HG03457 (cell line): Measurements from ENCODE around the gene HNRNPAB.

Source experiments
- ATAC-seq: cut with Tn5 transposase; IDR thresholded peaks from one replicate; pipeline ENCODE4 v1.9.1; 2021; ENCODE audit warnings: moderate number of reproducible peaks; ENCODE audit not compliant: unreplicated experiment

Gene HNRNPAB

GRCh38 chr5:178211095-178212048 is 7.0 kb downstream of the HNRNPAB start:
- no peak for ATAC-seq

GRCh38 chr5:178212241-178213002 is 8.1 kb downstream of the HNRNPAB start:
- no peak for ATAC-seq

DNA sequence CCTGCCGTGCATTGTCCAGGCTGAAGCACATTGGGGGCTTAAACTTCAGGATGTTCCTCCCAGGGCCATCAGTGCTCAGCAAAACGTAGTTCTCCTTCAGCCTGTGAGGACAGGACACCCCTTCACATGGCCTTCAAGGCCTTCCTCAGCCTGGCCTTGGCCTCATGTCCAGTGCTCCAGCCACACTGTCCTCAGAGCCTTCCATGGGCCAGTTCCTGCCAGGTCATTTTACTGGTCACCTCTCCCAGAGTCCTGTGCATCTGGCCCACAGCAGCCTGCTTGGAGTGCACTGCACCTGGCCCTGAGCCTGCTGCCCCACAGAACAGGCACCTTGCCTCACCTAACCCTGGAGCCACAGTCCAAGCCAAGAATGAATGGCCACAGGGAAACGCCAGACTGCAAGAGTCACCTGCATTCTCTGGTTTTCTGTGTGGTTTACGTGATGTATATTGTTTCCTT is 8.7 kb downstream of the HNRNPAB start:
- no peak for ATAC-seq

GRCh38 chr5:178213748-178214151 is 9.4 kb downstream of the HNRNPAB start:
- no peak for ATAC-seq

GRCh38 chr5:178214160-178214803 is 9.9 kb downstream of the HNRNPAB start:
- ATAC-seq = no peak

DNA sequence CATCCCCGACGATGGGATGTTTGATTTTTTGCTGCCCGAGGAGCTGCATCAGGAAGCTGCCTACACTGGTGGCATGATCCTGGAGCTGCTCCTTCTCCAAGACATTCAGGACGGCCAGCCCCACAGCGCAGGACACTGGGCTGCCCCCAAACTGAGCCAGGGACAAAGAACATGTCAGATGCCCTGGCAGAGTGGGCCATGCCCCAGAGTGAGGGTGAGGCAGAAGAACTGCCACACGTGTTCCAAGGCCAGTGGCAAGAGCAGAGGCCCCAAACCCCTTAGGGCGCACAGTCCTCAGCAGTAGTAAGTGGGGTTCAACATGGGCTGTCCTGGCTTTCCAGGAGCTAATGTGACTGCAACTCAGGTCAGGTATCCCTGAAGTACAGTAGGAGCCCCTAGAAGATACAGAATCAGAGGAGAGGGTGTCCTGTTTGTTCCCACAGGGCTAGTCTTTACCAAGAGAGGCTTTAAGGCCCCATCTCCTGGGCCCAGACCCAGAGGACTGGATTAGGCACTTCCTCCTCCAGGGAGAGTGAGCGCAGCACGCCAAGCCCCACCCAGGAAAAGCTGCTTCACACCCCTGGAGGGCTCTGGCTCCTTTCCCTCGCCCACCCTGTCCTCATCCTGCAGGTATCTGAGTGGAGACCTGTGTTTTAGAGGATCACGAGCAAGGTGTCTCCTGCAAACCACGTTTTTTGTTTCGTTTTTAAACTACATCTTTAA is 11.1 kb downstream of the HNRNPAB start:
- no peak for ATAC-seq

DNA sequence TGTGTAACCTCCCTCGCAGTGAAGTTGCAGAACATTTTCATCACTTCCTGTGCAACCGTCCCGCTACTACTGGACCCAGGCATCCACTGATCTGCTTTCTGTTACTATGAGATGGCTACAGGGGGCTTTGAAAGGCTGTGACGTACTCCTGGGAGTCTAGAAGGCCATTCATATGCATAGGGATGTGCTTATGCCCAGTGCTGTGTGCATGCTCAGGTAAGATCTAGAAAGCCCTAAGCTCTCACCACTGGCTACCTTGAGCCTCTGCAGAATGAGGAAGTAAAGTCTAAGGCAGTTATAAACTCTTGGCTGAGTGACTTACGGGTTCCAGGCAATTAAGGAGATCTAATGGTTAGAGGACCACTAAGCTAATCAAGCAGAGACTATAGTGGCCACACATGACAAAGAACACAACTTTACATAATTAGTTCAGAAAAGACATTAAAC is 11.8 kb downstream of the HNRNPAB start:
- ATAC-seq = no peak

- ATAC-seq = no peak
Observed at GRCh38 chr5:178216779-178217178, 12.4 kb downstream of the HNRNPAB start.

DNA sequence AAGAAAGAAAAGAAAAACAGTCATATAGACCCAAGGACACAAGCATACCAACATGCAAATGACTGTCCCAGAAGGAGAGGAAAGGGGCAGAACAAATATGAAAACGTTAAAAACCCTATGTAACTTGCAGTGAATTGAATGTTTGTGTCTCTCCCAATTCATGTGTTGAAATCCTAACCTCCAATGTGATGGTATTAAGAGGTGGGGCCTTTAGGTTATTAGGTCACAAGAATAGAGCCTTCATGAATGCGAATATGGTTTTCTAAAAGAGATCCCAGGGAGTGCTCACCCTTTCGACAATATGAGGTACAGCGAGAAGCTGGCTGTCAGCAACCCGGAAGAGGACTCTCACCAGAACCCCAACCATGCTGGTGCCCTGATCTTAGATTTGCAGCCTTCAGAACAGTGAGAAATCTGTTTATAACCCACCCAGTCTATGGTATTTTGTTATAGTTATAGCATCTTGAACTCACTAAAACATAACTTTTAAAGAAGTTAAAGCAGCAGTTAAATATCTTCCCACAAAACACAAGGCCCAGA is 14.0 kb downstream of the HNRNPAB start:
- ATAC-seq = no peak

DNA sequence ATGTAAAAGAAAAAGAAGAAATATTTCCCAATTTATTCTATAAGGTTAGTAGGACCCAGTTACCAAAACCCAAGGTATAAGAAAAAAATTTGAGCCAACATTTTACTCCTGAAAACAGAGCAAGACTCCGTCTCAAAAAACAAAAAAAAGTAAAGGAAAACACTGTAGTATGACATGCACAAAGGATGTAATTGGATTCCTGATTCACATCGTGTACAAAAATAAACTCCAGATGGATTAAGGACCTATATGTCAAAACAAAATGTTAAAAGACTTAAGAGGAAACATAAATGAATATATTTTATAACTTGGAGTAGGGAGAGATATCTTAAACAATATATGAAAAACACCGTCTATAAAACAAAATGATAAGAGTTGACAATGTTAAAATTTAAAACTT is 14.5 kb downstream of the HNRNPAB start:
- no peak for ATAC-seq

DNA sequence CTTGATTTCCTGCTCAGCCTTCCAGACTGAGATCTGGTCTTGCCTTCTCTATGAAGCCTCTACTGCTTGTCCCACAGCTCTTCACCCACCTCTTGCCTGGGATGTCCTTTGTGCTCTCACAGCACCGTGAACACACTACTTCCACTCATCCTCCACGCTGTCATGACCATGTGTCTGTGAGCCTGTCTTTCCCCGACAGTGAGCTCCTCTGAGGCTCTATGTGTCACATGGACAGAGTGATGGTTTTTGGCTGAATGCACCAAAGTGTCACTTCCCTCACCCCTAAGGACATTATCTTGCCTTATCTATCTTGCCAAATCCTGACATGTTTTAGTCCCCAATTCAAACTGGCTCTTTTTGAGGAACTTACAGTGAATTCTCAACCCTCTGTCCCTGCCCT is 16.9 kb downstream of the HNRNPAB start:
- ATAC-seq = no peak

DNA sequence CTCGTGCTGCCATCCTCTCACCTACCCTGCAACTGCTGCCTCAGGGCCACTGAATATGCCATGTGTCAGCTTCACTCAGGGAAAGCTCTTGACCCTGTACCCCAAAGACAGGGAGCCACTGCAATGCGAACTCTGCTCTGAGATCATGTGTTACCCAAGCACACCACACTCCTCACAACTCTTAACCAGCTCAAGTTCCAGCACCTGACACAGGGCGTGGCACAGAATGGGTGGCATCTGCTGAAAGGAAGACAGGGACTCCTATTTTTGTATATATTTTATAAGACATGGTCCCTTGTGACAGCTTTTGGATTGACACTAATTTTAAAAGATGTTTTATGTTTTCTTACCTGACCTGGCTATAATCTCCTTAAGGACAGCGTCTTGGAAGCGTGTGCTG is 17.5 kb downstream of the HNRNPAB start:
- ATAC-seq = no peak

GRCh38 chr5:178222292-178222691 is 18.0 kb downstream of the HNRNPAB start:
- no peak for ATAC-seq

- ATAC-seq = no peak
Observed at GRCh38 chr5:178223196-178223773, 19.0 kb downstream of the HNRNPAB start.

GRCh38 chr5:178223828-178224335 is 19.5 kb downstream of the HNRNPAB start:
- ATAC-seq = no peak

DNA sequence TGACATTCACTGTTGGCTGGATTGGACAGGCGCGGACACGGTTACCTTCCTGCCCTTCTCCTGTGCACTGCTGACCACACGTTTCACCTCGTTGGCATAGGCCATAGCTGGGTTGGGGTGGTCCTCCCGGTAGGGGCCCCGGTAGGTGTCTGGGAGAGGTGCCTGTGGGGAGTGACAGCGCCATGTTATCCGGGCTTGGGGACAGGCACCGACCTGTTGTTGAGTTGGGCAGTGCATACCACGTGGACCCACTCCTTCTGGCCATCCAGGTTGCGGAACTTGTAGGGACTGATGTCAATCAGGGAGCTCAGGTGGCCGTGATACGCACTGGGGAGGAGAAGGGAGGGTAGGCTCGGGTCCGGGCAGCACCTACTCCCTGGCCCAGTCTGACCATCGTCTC is 20.1 kb downstream of the HNRNPAB start:
- ATAC-seq = no peak

DNA sequence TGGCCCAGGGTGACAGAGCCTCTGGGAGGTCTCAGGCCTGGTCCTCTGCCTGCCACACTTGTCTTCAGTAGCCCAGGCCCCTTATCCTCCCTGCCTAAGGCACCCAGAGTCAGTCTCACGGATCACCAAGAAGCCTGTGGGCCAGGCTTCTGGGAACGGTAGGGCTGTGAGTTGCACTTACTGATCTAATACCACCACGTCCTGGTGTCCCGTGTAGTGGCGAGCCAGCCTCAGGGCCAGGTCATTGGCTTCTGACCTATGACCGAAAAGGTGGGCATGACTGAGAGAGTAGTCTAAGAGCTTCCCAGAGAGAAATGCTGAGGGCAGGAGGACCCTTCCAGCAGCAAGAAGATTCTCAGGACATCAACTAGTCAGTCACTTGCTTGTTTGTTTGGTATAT is 20.8 kb downstream of the HNRNPAB start:
- no peak for ATAC-seq

- no peak for ATAC-seq
Observed at GRCh38 chr5:178227138-178227659, 22.9 kb downstream of the HNRNPAB start.

- no peak for ATAC-seq
Observed at GRCh38 chr5:178227929-178228328, 23.6 kb downstream of the HNRNPAB start.

DNA sequence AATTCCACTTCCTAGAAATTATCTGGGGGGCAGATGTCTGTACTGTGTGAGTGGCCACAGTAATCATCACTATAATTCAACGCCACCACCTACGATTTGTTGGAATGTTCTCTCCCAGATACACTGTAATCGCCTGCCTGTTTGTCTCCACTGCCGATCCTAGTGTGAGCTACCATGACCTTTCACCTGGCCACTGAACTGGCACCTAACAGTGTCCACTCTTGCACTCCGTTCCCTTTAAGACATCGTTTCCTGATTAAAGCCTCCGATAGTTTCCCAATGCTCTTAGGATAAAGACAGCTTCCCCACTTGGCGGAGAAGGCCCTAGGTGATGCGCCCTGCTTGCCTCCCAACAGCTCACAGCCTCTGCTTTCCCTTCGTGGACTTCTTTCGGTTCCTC is 24.3 kb downstream of the HNRNPAB start:
- no peak for ATAC-seq
